Activated CD4-positive, CD25-positive, alpha-beta regulatory T cell treated with anti-CD3 and anti-CD28 coated beads, Interleukin-2, amount 50 U/mL, for 16 hours (primary cell): ENCODE data around the gene MDM4.

Source experiments
- DNase-seq: peaks from one replicate; pipeline ENCODE4 v3.0.0-alpha.2; 2020; ENCODE audit warnings: low read depth, low spot score

MDM4 gene

DNA sequence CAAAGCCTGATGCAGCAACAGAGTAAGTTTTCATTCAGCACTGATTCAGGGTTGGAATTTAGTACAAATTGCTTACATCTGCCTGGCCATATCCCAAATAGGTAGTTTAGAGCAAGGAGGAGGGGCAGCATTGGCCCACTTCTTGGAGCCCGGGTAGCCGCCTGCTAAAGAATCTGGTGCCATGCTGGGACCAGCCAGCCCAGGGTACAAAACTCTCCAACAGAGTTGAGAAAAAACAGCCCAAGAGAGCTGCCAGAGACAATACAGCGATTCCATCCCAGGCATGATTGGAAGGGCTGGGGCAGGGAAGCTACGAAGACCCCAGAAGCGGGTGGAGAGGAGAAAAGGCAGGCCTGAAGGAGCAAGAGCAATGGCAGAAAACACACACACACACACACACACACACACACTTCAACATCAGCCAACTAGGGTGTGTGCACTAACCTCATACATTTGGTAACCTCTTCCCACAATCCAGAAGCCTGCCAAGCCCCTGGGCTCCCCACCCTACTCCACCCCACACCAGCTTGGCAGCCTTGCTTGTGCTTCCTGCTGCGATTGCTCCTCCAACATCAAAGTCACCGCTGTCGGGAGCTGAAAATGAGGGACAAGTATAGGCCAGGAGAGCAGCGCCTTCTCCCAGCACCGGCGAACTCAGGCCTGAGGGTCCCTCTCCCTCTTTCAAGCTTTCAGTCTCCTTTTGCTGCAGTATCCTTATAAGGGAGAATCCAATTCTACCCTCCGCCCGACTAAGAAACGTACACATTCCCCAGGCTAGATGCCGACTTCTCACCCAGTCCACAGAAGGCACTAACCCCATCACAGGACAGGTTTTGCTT, 22.8 kb upstream of the MDM4 start:
- DNase-seq = no peak

DNA sequence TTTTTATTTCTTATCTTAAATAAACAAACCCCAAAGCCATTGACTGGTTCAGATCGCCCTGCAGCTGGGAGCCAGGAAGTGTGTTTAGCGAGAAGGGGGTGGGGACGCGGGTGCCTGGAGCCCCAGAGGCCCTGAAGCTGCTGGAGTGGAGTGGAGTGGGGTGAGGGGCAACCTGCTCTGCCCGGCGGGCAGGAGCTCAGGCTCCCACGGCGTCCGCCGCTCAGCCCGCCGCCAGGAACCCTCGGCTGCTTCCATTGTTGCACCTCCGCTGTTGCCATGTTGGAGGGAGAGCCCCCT, 22.3 kb upstream of the MDM4 start:
- DNase-seq = no peak

DNA sequence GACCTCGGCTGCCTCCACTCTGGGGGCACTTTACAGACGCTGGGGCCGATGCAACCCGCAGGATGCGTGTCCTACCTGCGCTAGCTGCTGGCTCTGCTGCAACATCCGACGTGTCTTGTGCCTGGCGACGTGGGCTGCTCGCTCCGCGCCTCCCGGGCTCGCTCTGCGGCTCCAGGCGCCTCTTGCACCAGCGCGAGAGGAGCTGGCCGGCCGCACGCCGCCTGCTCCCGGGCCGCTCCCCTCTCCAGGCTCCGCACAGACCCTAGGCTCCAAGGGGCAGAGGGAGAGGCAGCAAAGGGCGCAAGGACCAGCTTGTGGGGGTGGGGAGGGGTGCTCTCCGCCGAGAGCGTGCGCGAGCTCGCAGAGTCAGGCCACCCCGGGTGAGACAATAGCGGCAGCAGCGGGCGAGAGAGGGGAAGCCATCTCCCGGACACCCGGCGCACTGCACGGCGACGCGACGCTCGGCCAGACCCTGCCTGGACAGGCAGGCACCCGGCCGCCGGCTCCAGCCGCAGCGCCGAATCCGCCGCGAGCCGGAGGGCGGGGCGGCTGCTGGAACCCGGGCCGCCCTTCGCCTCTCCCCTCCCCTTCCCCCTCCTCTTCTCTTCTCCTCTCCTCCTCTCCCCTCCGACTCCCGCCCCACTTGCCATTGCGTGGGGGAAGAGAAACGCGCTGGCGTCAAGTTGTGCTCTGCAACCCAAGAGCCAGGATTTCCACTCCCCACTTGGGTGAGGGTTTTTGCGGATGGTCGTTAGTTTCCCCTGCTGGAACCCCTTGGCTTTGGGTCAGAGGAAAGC, 21.7 kb upstream of the MDM4 start, which contains the start of gene PIK3C2B:
Gene PIK3C2B, minus strand, starts transcription at position 525 of the 797 bp plus-strand sequence. CDS start 25,003 bp downstream, outside the sequence.
- no peak for DNase-seq

GRCh38 chr1:204495078-204495753, 21.0 kb upstream of the MDM4 start:
- no peak for DNase-seq

DNA sequence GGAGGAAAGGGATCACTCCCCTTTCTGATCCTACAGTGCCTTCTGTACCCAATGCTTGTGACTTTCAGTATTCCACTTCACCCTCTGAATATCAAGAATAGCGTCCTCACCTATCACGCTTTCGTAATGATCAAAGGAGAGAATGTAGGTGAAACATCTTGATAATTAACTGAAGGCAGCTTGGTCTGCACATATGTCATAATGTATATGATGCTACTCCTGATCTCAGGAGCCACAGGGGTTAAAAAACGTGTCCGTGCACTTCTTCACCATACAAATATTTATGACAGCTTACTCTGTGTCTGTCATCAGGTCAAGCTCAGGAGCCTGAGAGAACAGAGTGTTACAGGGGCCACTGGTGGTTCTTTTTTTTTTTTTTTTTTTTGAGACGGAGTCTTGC, 20.4 kb upstream of the MDM4 start:
- DNase-seq = no peak

- no peak for DNase-seq
These were observed 17.2 kb upstream of the MDM4 start for GRCh38 chr1:204498981-204499380.

DNA sequence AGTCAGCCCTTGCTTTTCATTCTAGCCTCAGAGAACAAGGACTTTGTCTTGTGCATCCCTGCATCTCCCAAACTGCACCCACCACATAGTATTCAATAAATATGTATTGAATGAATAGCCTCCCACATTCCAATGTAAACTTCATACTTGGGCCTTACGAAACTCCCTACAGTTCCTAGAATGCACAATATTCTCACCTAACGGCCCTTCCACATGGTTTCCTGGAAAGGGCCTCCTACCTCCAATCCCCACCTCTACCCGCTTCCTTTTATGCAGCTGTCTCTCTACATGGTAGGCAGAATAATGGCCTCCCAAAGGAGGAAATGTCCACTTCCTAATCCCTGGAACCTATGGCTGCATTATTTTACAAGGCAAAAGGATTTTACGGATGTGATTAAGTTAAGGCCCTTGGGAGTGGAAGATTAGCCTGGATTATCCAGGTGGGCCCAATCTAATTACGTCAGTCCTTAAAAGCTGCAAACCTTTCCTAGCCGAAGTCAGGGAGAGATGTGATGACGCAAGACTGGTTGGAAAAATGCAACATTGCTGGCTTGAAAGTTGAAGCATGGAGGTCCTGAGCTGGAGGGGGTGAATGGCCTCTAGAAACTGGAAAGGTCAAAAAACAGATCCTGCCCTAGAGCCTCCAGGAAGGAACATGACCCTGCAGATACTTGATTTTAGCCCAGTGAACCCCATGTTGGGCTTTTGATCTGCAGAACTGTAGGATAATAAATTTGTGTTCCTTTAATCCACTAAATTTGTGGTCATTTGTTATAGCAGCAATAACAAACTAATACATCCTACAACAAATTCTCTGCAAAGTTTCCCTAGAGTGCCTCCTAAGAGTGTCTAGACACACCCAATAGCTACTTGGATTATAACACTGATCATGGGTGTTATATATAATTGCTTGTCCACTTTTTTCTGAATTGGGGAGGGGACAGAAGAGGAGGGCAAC, 16.4 kb upstream of the MDM4 start:
- DNase-seq = no peak

DNA sequence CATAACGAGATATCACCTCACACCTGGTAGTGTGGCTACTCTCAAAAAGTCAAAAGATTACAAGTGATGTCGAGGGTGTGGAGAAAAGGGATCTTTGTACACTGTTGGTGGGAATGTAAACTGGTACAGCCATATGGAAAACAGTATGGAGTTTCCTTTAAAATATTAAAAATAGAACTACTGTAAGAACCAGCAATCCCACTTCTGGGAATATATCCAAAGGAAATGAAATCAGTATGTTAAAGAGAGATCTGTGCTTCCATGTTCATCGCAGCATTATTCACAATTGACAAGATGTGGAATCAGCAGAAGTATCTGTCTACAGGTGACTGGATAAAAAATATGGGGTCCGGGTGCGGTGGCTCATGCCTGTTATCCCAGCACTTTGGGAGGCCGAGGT, 14.0 kb upstream of the MDM4 start:
- no peak for DNase-seq

- no peak for DNase-seq
These were observed 12.9 kb upstream of the MDM4 start for GRCh38 chr1:204503122-204503912.

GRCh38 chr1:204503913-204504519, 12.2 kb upstream of the MDM4 start:
- DNase-seq = no peak

DNA sequence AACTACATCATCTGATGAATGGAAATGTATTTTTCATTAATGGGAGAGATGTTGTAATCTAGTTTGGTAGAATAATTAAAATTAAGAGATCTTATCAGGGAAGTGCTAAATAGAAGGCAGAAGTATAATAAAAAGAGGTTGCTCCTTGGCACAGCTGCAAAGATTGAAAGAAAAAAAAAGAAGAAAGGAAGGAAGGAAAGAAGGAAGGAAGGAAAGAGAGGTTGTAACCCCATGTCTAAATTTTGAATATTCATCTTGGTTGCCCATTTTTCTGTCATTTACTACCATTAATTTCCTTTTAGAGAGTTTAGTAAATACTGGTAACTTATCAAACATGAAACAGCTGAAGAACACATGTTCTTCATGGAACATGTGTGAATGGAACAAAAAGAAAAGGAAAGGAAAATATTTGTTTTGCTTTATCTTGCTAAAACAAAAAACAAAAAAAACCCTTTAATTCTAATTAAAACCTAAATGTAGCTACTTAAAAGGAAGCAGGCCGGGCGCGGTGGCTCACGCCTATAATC, 10.5 kb upstream of the MDM4 start:
- no peak for DNase-seq

GRCh38 chr1:204506201-204506968, 9.8 kb upstream of the MDM4 start:
- DNase-seq = no peak

GRCh38 chr1:204506969-204507316, 9.3 kb upstream of the MDM4 start:
- DNase-seq = peak; percentile 85

- DNase-seq = no peak
These were observed 8.7 kb upstream of the MDM4 start for GRCh38 chr1:204507317-204508105.

- no peak for DNase-seq
These were observed 7.0 kb upstream of the MDM4 start for GRCh38 chr1:204509186-204509635.

GRCh38 chr1:204511366-204511765, 4.8 kb upstream of the MDM4 start:
- DNase-seq = no peak

DNA sequence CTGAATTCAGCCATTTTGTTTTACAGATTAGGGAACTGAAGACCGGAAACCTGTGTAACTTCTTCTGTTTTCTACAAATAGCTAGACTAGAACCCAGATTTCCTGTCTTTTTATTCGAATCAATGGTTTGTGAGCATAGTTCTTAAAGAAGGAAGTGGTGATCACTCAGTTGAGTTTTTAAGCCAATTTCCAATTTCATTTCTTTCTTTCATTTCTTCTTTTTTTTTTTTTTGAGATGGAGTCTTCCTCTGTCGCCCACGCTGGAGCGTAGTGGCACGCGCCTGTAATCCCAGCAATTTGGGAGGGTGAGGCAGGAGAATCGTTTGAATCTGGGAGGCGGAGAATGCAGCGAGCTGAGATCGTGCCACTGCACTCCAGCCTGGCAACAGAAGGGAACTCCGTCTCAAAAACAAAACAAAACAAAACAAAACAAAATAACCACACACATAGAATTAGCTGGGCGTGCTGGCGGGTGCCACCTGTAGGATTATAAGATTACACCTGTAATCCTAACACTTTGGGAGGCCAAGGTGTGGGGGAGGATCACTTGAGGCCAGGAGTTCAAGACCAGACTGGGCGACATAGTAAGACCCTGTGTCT, 3.0 kb upstream of the MDM4 start:
- no peak for DNase-seq

- DNase-seq = no peak
These were observed 1.4 kb upstream of the MDM4 start for GRCh38 chr1:204514828-204515227.
